A549 (cell line): ENCODE measurements around the gene KRT79.

ENCODE experiments used
- POLR2A ChIP-seq: IDR thresholded peaks from 2 replicates; pipeline ENCODE4 v1.6.1; 2012; ENCODE audit warnings: mild to moderate bottlenecking, low read length
- TF ChIP-seq, protein P1 (sequence below): fragments of >200 bp; sonication (Bioruptor Twin); formaldehyde crosslinking; IDR thresholded peaks from 3 replicates; pipeline ENCODE4 v1.5.1; 2016
- TF ChIP-seq, protein P2 (sequence below): fragments of >200 bp; sonication (Bioruptor Twin); formaldehyde crosslinking; IDR thresholded peaks from 3 replicates; pipeline ENCODE4 v1.6.1; 2016

DNA sequence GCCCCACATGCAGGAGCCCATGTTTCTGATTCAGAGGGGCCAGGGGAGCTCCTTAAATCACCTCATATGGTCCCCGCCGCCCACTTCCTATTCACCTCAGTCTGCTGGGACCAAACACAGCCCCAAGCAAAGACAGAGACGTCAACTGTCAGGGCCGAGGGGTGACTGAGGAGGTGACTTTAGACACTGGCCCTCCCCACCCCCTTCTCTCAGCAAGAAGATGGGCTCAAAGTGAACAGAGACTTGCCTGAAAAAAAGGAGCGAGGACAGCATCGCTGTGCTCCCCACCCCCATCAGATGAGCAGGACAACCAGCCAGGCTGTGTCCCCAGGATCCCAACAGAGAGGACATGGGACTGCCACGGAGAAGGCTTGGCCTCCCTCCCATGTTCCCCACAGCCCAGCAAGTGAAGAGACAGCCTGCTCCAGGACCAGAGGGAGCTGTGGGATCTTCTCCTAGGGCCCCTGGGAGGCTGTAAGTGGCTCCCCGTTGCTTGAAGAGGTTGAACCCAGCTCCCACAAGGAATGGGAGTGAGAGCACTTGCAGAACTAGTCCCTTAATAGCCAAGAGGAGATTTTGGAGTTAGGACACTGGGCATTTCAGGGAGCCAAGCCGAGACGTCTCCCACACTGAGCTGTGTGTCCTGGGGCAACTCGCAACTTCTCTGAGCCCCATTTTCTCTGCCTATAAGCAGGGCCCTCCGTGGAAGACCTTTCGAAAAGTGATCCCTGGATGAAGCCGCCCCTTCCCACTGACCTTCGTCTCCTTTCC lies 1.3 kb upstream of the KRT79 start:
- TF ChIP-seq, protein P1, sequence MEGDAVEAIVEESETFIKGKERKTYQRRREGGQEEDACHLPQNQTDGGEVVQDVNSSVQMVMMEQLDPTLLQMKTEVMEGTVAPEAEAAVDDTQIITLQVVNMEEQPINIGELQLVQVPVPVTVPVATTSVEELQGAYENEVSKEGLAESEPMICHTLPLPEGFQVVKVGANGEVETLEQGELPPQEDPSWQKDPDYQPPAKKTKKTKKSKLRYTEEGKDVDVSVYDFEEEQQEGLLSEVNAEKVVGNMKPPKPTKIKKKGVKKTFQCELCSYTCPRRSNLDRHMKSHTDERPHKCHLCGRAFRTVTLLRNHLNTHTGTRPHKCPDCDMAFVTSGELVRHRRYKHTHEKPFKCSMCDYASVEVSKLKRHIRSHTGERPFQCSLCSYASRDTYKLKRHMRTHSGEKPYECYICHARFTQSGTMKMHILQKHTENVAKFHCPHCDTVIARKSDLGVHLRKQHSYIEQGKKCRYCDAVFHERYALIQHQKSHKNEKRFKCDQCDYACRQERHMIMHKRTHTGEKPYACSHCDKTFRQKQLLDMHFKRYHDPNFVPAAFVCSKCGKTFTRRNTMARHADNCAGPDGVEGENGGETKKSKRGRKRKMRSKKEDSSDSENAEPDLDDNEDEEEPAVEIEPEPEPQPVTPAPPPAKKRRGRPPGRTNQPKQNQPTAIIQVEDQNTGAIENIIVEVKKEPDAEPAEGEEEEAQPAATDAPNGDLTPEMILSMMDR = no peak
- TF ChIP-seq, protein P2, sequence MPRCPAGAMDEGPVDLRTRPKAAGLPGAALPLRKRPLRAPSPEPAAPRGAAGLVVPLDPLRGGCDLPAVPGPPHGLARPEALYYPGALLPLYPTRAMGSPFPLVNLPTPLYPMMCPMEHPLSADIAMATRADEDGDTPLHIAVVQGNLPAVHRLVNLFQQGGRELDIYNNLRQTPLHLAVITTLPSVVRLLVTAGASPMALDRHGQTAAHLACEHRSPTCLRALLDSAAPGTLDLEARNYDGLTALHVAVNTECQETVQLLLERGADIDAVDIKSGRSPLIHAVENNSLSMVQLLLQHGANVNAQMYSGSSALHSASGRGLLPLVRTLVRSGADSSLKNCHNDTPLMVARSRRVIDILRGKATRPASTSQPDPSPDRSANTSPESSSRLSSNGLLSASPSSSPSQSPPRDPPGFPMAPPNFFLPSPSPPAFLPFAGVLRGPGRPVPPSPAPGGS = no peak
- no peak for TF ChIP-seq POLR2A
